ENCODE measurements around the gene TNS3. TPM values are rescaled to one million over a fixed set of nuclear protein-coding genes. Genes with fewer than 3 reads are reported as not detected.

TNS3 gene
- total RNA-seq, 1 experiment from 2014 or later: 135 TPM

DNA sequence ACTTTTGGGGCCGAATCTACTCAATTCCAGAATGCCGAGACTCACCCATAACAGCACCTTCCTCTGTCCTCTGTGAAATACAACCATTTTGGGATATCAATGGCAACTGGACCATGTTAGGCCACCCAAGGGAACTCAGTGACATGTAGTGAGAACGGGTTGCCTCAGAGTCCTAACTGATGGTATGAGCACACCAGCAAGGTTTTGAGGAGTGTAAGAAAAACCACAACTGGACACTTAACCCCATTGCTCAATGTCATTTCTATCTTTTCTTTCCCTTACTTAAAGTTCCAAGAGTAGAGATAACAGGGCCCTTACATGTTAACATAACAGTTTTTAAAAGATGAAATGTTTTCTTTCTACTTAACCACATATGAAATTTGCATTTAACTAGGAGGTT lies 67.1 kb downstream of the TNS3 start:
- Mint-ChIP-seq H3K27me3 (ENCODE audit: unreplicated experiment) (no peaks in the 10 kb centered on the region), H3K4me3 (ENCODE audit: low read depth, unreplicated experiment) (no peak overlapping the region), H3K36me3 (ENCODE audit: insufficient read depth, unreplicated experiment) (peaks cover under 1% of the 10 kb centered on the region), H3K9me3 (ENCODE audit: low read depth, unreplicated experiment) (no peaks in the 10 kb centered on the region), H3K27ac (ENCODE audit: unreplicated experiment) (no peak overlapping the region), H3K4me1 (ENCODE audit: low read depth, unreplicated experiment) (peaks cover 8% of the 10 kb centered on the region)
- CTCF ChIA-PET: no interaction called here
- TF ChIP-seq, protein P1, sequence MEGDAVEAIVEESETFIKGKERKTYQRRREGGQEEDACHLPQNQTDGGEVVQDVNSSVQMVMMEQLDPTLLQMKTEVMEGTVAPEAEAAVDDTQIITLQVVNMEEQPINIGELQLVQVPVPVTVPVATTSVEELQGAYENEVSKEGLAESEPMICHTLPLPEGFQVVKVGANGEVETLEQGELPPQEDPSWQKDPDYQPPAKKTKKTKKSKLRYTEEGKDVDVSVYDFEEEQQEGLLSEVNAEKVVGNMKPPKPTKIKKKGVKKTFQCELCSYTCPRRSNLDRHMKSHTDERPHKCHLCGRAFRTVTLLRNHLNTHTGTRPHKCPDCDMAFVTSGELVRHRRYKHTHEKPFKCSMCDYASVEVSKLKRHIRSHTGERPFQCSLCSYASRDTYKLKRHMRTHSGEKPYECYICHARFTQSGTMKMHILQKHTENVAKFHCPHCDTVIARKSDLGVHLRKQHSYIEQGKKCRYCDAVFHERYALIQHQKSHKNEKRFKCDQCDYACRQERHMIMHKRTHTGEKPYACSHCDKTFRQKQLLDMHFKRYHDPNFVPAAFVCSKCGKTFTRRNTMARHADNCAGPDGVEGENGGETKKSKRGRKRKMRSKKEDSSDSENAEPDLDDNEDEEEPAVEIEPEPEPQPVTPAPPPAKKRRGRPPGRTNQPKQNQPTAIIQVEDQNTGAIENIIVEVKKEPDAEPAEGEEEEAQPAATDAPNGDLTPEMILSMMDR (IDR thresholded peaks at IDR 0.05; ENCODE audit: unreplicated experiment): no peak
- BruUV-seq (replicated peaks): no TSS peak
- no peak for DNase-seq
- intact Hi-C loops (cut with micrococcal nuclease; ENCODE audit: unreplicated experiment): no loop called here

DNA sequence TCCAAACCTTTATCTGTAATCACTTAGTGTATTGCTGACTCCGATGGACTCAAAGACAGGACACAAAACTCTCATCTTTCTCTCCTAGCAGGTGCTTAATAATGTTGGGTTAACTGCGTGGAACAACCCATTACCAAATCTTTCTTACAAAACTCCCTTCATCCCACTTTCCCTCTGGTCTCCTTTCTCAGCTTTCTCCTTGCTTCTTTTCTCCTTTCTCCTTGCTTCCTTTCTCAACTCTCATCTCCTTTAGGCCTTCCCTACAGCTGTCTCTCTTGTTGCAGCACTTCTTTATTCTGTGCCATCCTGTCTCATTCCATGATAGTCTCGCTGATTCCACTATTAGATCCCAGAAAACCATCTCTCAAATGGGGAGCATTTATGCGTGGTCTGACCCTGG lies 67.5 kb downstream of the TNS3 start:
- no peaks in the 10 kb centered on the region for H3K27me3 Mint-ChIP-seq (ENCODE audit: unreplicated experiment)
- TF ChIP-seq, protein P1 (IDR thresholded peaks at IDR 0.05; ENCODE audit: unreplicated experiment): no peak
- H3K4me1 Mint-ChIP-seq (ENCODE audit: low read depth, unreplicated experiment): peaks cover 8% of the 10 kb centered on the region
- H3K36me3 Mint-ChIP-seq (ENCODE audit: insufficient read depth, unreplicated experiment): peaks cover 5% of the 10 kb centered on the region
- BruUV-seq (replicated peaks): no TSS peak
- intact Hi-C loops (cut with micrococcal nuclease; ENCODE audit: unreplicated experiment): no loop called here
- no peak for DNase-seq
- no peak overlapping the region for H3K27ac Mint-ChIP-seq (ENCODE audit: unreplicated experiment)
- no peak overlapping the region for H3K4me3 Mint-ChIP-seq (ENCODE audit: low read depth, unreplicated experiment)
- H3K9me3 Mint-ChIP-seq (ENCODE audit: low read depth, unreplicated experiment): no peaks in the 10 kb centered on the region
- CTCF ChIA-PET: interaction anchor here (0.9 kb wide), 1 partner anchor 79 kb away, joined by 3 read pairs; no protein-coding TSS in a partner anchor

DNA sequence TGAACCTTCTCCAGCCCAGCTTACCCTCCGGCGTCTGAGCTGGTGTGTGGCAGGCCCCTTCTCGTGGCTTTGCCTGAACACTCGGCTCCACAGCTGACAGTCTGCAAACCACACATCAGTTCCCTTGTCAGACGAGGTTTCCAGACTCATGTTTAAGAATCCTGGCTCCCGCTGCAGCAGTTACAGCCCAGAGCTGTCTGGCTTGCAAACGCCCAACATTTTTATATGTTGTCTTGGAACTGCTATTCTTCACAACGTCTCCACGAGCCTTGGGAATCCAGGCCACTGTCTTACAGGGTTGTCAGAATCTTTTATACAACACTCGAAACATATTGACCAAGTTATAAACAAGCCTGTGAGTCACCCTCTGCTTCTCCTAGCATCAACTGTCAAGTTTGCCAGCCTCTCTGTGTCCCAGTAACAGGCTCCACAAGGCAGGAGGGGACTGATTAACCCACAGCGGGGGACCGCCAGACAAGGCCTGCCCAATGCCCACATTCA lies 68.1 kb downstream of the TNS3 start:
- peaks cover 8% of the 10 kb centered on the region for H3K4me1 Mint-ChIP-seq (ENCODE audit: low read depth, unreplicated experiment)
- CTCF ChIA-PET: interaction anchor here (0.9 to 1.9 kb wide), 2 partner anchors 12 to 78 kb away, joined by 3 to 6 read pairs; no protein-coding TSS in a partner anchor
- H3K9me3 Mint-ChIP-seq (ENCODE audit: low read depth, unreplicated experiment): no peaks in the 10 kb centered on the region
- intact Hi-C loops (cut with micrococcal nuclease; ENCODE audit: unreplicated experiment): no loop called here
- DNase-seq: no peak
- H3K27ac Mint-ChIP-seq (ENCODE audit: unreplicated experiment): no peak overlapping the region
- TF ChIP-seq, protein P1 (IDR thresholded peaks at IDR 0.05; ENCODE audit: unreplicated experiment): no peak
- peaks cover 7% of the 10 kb centered on the region for H3K36me3 Mint-ChIP-seq (ENCODE audit: insufficient read depth, unreplicated experiment)
- no peaks in the 10 kb centered on the region for H3K27me3 Mint-ChIP-seq (ENCODE audit: unreplicated experiment)
- no peak overlapping the region for H3K4me3 Mint-ChIP-seq (ENCODE audit: low read depth, unreplicated experiment)
- BruUV-seq (replicated peaks): no TSS peak

DNA sequence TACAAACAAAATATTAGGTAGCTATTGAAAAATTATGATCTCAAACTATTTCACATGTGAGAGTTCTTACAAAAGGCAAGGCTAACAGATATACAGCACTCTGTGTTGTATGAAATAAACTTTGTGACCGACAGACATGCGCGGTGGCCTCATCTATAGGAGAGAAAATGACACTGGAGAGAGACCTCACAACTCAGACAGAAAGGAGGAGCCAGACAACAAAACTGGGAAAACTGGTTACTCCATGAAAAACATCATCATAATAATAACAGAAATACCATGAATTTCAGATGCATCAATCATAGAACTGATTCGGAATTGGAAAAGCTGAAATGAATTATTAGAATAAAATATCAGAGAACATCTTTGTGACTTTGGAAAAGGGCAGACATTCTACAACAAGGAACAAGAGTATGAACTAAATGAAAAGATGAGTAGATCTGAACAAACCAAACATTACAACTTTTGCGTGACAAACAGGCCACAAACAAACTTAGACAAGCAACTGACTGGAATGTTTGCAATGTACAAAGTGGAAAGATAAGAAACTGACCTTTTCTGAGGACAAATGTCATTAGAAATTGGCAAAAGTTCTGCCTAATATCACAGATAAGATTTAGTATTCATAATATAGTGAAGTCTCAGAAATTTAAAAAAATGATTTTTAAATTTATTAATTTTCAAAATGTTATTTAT lies 69.3 kb downstream of the TNS3 start:
- H3K4me1 Mint-ChIP-seq (ENCODE audit: low read depth, unreplicated experiment): peaks cover 8% of the 10 kb centered on the region
- H3K4me3 Mint-ChIP-seq (ENCODE audit: low read depth, unreplicated experiment): no peak overlapping the region
- CTCF ChIA-PET: interaction anchor here (1.9 kb wide), 1 partner anchor 11 kb away, joined by 6 read pairs; no protein-coding TSS in a partner anchor
- H3K27me3 Mint-ChIP-seq (ENCODE audit: unreplicated experiment): no peaks in the 10 kb centered on the region
- no peaks in the 10 kb centered on the region for H3K9me3 Mint-ChIP-seq (ENCODE audit: low read depth, unreplicated experiment)
- intact Hi-C loops (cut with micrococcal nuclease; ENCODE audit: unreplicated experiment): no loop called here
- no TSS peak for BruUV-seq (replicated peaks)
- TF ChIP-seq, protein P1 (IDR thresholded peaks at IDR 0.05; ENCODE audit: unreplicated experiment): no peak
- no peak for DNase-seq
- H3K27ac Mint-ChIP-seq (ENCODE audit: unreplicated experiment): no peak overlapping the region
- H3K36me3 Mint-ChIP-seq (ENCODE audit: insufficient read depth, unreplicated experiment): peaks cover 7% of the 10 kb centered on the region
